ENCODE results near the gene ZNF70. TPM values are rescaled to one million over a fixed set of nuclear protein-coding genes. Genes with fewer than 3 reads are reported as not detected.

Gene ZNF70
- total and polyA plus RNA-seq, 2 of the 13 experiments (the other 11 are each of a cell fraction or from before 2014, with no cell fraction given) = 0.62 to 3.6 TPM

- no peak; the same call in 1 of the 2 replicates for TF ChIP-seq ZNF296 (CRISPR knock-in tag; conservative IDR thresholded peaks at IDR 0.05)
- TF ChIP-seq, protein P1, sequence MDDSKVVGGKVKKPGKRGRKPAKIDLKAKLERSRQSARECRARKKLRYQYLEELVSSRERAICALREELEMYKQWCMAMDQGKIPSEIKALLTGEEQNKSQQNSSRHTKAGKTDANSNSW (CRISPR knock-in tag; IDR thresholded peaks at IDR 0.05; ENCODE audit: borderline replicate concordance) = peak; percentile 67; the same call in 1 of the 2 replicates
- no peak; the same call in 1 of the 2 replicates for TF ChIP-seq ZSCAN29 (CRISPR knock-in tag; conservative IDR thresholded peaks at IDR 0.05)
- no peak for TF ChIP-seq HIC2 (CRISPR knock-in tag; IDR thresholded peaks at IDR 0.05; ENCODE audit: low read depth)
- 0 out of 2 replicates have a peak, but pooled peaks have one; percentile 19 for TF ChIP-seq ZNF597 (CRISPR knock-in tag; IDR thresholded peaks at IDR 0.05)
- no peak for TF ChIP-seq ZNF569 (CRISPR knock-in tag; IDR thresholded peaks at IDR 0.05; ENCODE audit: borderline replicate concordance)
- no peak for TF ChIP-seq PAWR (CRISPR knock-in tag; IDR thresholded peaks at IDR 0.05; ENCODE audit: borderline replicate concordance)
- TF ChIP-seq TBX2 (CRISPR knock-in tag; IDR thresholded peaks at IDR 0.05; ENCODE audit: borderline replicate concordance) = peak; percentile 85
- TF ChIP-seq DMAP1 (CRISPR knock-in tag; IDR thresholded peaks at IDR 0.05) = peak; percentile 84; the same call in 1 of the 2 replicates
- peak; percentile 54; the same call in 1 of the 2 replicates for TF ChIP-seq KDM5A (IDR thresholded peaks at IDR 0.05; ENCODE audit: borderline replicate concordance, low read length)
- no peak for TF ChIP-seq EED (CRISPR knock-in tag; IDR thresholded peaks at IDR 0.05)
- TF ChIP-seq, protein P2, sequence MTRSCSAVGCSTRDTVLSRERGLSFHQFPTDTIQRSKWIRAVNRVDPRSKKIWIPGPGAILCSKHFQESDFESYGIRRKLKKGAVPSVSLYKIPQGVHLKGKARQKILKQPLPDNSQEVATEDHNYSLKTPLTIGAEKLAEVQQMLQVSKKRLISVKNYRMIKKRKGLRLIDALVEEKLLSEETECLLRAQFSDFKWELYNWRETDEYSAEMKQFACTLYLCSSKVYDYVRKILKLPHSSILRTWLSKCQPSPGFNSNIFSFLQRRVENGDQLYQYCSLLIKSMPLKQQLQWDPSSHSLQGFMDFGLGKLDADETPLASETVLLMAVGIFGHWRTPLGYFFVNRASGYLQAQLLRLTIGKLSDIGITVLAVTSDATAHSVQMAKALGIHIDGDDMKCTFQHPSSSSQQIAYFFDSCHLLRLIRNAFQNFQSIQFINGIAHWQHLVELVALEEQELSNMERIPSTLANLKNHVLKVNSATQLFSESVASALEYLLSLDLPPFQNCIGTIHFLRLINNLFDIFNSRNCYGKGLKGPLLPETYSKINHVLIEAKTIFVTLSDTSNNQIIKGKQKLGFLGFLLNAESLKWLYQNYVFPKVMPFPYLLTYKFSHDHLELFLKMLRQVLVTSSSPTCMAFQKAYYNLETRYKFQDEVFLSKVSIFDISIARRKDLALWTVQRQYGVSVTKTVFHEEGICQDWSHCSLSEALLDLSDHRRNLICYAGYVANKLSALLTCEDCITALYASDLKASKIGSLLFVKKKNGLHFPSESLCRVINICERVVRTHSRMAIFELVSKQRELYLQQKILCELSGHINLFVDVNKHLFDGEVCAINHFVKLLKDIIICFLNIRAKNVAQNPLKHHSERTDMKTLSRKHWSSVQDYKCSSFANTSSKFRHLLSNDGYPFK (CRISPR knock-in tag; IDR thresholded peaks at IDR 0.05; ENCODE audit: borderline replicate concordance) = peak; percentile 78; the same call in 1 of the 2 replicates
- TF ChIP-seq SNAI1 (CRISPR knock-in tag; IDR thresholded peaks at IDR 0.05; ENCODE audit: borderline replicate concordance) = peak; percentile 88; the same call in 1 of the 2 replicates
- TF ChIP-seq XRCC5 (optimal IDR thresholded peaks at IDR 0.05; ENCODE audit: low read length) = peak; percentile 23
- no peak for TF ChIP-seq ZNF746 (CRISPR knock-in tag; IDR thresholded peaks at IDR 0.05)
- no peak for TF ChIP-seq ZNF570 (CRISPR knock-in tag; IDR thresholded peaks at IDR 0.05; ENCODE audit: borderline replicate concordance)
- TF ChIP-seq ZNF747 (CRISPR knock-in tag; IDR thresholded peaks at IDR 0.05; ENCODE audit: borderline replicate concordance) = peak; percentile 80; the same call in 1 of the 2 replicates
- TF ChIP-seq ZNF160 (CRISPR knock-in tag; IDR thresholded peaks at IDR 0.05) = peak; percentile 83; the same call in 1 of the 2 replicates
- no peak for TF ChIP-seq DPF2 (CRISPR knock-in tag; IDR thresholded peaks at IDR 0.05; ENCODE audit: borderline replicate concordance, low read depth)
- 0 out of 2 replicates have a peak, but pooled peaks have one; percentile 41 for TF ChIP-seq ZNF232 (CRISPR knock-in tag; IDR thresholded peaks at IDR 0.05; ENCODE audit: borderline replicate concordance)
- TF ChIP-seq ZNF510 (CRISPR knock-in tag; IDR thresholded peaks at IDR 0.05; ENCODE audit: low read depth) = no peak
- no peak for TF ChIP-seq FOXJ3 (CRISPR knock-in tag; IDR thresholded peaks at IDR 0.05; ENCODE audit: borderline replicate concordance)
- no peak for TF ChIP-seq MIXL1 (CRISPR knock-in tag; IDR thresholded peaks at IDR 0.05)
Observed at GRCh38 chr22:23716811-23717801, 33.8 kb downstream of the ZNF70 start (continued).
